ENCODE results near the gene INPP5A.
"Not testable (repeated sequence)": the region's sequence is repeated elsewhere in the genome, so short reads cannot be mapped to it uniquely, and the experiment has no call there.

The INPP5A gene

GRCh38 chr10:132537684-132538001 lies at the start of gene INPP5A:
TSS of gene INPP5A (plus strand) at chr10:132537787. CDS start at chr10:132538097, 310 bp downstream.
- DNase-seq, result no peak

DNA sequence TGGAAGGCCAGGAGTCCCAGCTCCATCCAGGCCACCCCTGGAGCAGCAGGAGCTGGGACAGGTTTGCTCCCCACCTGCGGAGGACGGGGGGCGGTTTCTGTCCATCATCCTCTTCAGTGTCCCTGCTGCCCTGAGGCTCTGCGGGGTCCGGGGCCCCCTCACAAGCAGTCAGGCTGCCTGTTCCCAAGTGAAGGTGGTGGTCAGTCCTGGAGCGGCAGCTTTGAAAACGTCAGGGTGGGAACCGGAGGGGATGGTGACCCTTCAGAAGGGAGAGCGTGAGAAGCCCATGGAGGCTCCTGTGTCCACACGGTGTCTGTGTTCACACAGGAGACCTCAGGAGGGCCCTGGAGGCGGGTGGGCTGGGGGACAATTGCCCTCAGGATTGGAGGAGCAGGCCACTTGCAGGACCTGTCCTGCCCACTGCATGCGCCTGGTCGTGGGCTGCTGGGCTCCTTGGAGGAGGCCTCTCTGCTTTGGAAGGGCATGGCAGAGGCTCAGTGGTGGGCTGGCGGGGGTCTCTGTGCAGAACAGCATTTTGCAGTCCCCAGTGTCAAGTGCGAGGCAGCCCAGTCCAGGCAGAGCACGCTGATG lies 49.3 kb upstream of the INPP5A start:
- no peak for DNase-seq

- no peak for DNase-seq
Observed at GRCh38 chr10:132489053-132489703, 48.4 kb upstream of the INPP5A start.

DNA sequence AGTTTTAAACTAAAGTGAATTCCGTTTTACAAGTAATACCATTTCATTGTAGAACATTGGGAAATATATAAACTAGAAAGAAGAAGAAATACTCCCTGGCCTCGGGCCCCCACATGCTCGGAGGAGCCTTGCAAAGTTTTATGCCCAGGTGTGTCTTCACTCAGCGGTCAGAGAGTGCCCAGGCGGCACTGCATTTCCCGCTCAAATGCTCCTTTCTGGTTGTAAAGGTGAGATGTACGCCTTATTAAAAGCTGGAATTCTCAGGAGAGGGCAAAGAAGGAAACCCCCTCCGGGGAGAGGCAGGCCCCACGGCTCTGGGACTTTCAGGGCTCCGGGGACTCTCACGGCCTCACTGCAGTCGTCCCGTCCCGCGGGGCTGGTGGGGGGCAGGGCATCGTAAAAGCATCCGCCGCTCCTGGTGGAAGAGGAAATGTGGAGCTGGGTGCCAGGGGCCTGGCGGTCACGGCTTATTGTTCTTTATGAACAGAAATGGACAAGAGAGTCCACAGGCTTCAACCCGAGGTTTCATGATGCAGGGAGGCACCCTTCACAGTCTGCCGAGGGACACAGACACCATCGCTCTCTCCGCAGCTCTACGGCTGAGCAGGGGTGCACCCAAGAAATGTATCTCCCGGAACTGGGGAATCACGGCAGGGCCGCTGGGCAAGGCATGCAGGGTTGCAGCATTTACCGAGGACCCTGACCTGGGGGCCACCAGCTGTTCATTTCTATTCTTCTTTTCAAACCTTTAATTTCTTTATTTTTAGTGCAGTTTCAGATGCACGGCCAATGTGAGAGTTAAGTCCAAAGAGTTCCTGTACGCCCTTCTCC lies 47.7 kb upstream of the INPP5A start:
- DNase-seq, result no peak

- not testable (repeated sequence) for DNase-seq
Observed at GRCh38 chr10:132491534-132491933, 46.1 kb upstream of the INPP5A start.

DNA sequence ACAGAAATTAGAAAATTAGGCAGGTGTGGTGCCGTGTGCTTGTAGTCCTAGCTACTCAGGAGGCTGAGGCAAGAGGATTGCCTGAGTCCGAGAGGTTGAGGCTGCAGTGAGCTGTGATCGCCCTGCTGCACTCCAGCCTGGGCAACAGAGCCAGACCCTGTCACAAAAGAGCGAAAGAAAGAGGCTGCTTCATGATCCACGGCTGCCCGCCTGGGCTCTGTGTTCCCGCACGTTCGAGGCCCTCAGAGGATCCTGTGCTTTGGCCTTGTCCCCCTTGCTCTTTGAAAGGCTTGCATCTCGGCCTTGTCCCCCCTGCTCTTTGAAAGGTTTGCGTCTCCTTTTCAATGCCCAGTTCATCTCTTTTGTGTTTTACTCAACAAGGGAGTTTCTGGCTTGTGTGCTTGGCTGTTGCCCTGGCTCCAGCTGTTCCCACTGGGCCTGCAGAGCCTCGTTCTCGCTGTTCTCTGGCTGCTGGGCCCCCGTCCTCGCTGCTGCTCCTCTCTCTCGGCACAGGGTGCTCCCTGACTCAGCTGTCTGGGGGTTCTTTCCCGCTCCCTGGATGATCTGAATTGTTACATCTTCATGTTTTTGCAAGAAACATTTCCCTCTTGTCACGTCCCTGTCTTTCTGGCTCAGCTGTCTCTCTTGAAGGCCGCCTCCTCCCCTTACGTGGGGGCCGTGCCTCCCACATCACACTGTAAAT lies 45.1 kb upstream of the INPP5A start:
- DNase-seq, result no peak

- no peak for DNase-seq
Observed at GRCh38 chr10:132493246-132493755, 44.3 kb upstream of the INPP5A start.

GRCh38 chr10:132493756-132494290 lies 43.8 kb upstream of the INPP5A start:
- no peak for DNase-seq

GRCh38 chr10:132494866-132495630 lies 42.5 kb upstream of the INPP5A start:
- DNase-seq, result no peak

DNA sequence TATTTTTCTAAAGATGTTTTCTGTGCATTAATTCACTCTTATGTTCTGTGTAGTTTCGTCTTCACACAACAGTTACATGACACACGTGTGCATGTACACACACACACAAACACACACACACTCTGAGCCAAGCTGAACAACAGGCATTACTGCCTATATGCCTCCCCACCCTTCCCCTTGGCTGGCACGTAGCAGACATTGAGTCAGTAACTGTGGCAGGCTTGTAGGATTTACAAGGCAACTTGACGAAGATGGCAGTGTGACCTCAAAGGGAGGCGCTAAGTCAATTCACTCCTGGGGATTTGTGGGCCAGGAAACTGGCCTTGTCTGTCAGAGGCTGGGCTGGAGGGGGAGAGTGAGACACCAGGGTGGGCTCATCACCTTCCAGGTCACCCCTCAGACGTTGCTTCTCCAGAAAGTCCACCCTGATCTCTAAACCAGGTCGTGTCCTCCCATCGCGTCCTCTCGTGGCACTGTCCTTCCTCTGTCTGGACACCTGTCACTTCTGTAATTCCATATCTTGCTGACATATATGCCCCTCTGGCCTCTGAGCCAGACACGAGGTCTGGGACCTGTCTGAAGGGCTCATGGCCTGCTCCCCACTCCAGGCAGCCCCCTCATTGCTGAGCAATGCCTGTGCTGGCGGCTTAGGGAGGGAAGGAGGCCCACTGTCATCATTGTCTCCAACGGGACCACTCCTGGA lies 41.1 kb upstream of the INPP5A start:
- DNase-seq, result no peak

- DNase-seq, result no peak
Observed at GRCh38 chr10:132497063-132497680, 40.4 kb upstream of the INPP5A start.

DNA sequence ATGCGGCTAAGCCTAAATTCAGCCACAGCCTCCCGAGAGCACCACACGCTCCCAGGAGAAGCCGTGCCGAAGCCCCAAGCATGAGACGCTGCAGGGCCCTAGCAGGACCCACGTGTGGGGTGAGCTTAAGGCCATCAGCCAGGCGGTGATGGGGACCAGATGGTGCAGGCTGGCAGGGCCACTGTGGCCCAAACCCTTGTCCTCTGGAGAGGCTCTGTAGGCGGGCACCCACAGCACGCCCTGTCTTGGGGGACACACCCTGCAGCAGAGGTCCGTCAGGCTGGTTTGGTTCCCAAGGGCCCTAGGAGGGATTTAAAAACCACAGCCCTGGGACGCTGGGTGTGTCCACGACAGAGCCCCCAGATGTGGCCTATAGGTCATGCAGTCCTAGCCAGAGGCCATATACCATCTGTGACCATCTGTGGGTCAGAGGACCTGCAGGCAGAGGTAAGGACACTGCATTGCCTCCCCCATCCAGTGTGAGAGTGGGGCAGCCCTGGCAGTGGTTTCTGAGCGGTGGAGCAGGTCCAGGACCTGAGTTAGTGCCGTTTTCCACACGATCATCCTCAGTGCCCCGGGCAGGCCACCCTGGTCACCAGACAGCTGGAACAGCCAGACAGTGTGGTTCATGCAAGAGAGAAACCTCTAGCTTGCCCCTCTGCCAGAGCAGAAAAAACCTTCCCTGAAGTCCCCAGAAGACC lies 39.6 kb upstream of the INPP5A start:
- no peak for DNase-seq

DNA sequence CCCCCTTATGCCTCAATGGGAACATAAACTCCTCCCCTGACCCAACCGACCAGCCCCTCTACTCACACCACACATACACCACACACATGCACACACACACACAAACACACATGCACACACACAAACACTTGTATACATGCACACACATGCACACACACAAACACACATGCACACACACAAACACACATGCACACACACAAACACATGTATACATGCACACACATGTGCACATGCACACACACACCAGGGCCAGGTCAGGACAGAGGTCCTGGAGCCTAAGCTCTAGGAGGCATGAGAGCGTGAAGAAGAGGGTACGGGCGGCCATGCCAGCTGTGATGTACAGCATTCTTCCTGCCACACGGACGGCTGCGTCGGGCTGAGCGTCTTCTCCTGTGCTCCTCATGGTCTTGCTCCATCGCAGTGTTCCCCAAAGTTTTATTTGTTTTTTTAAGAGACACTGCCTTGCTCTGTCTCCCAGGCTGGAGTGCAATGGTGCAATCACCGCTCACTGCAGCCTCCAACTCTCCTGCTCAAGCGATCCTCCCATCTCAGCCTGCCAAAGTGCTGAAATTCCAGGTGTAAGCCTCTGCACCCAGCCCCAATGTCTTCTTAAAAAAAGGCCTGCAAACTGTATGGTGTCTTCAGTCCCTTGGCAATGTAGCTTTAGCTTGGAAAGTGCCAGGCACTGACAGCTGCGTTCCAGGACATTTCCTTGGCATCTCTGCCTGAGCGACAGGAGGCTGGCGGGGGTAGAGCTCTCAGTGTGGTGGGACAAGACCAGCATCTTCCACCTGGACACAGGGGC lies 38.8 kb upstream of the INPP5A start:
- no peak for DNase-seq

DNA sequence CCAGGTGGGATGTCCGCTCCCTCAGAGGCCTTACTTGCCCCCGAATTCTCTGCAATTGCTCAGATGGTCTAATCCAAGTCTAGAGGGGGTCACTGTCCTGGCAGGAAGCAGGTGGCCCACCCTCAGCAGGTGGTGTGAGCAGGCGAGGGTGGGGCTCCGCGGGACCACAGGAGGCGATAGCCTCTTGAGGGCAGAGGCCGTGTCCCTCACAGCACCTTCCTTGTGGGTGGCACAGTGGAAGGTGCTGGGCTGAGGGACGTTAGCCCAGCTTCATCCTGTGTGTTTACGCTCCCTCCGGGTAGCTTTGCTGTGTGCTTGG lies 38.3 kb upstream of the INPP5A start:
- no peak for DNase-seq

- no peak for DNase-seq
Observed at GRCh38 chr10:132500781-132501415, 36.7 kb upstream of the INPP5A start.

- no peak for DNase-seq
Observed at GRCh38 chr10:132502544-132503300, 34.9 kb upstream of the INPP5A start.

DNA sequence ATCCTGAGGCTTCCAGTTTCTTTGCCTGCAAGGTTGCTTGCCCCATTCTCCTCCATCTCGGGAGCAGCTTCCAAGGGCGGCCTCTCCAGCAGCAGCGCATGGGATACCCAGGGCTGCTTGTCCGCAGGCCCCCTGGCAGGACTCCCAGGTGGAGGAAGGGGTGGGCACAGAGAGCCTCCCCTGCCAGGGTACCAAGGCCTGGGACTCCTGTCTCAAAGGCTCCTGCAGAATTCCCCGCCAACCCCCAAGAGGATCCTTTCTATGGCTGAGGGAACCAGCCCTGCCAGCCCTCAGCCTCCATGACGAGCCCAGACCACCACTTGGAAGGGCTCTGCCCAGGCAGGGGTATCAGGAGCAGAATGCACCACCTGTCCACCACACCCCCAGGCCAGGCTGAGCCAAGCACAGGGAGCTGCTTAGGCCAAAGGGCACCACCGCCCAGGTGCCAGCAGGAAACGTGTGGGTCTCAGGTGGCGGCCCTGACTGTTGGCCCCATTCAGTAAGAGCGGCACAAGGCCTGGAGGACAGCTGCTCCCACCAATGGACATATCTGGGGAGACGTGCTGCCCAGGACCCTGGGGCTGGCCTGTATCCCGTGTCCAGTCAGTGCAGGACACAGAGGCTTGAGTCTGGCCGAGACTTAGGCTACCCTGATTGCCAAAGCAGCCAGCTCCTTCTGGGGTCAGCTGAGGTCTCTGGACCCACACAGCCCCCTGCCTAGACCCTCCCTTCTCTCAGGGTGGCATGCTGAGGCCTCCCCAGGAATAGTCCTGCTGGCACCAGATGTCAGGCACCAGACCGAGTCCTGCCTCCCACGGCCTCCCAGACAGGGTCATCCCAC lies 33.8 kb upstream of the INPP5A start:
- DNase-seq, result no peak
